Measurements from ENCODE around the gene SEMA6D.

DNA sequence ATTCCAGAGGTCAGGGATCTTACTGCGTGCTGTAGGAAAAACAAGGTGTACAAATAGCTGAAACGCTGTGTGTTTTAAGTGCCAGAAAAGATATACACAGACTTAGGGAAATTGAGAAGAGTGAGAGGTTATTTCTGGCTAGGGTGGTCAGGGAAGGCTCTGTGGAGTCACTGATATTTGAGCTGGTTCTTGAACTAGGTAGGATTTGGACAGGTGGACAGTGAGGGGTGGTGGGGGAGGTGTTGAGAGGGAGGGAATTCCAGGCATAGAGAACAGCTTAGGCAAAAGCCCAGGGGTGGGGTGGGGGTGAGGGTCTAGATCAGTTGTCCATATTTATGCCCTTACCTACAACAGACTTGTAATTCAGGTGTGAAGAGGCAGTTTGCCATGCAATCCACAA is 7.0 kb downstream of the SEMA6D start:
- no peak for TF ChIP-seq CTCF (IDR thresholded peaks at IDR 0.05; ENCODE audit: poor library complexity)
- TF ChIP-seq EZH2 (IDR thresholded peaks at IDR 0.05; ENCODE audit: borderline replicate concordance), result no peak

Measured in hepatocyte (in vitro differentiated cells).